A549 (cell line): ENCODE data around the gene PARD3B.

Experiments
- HOXB13 ChIP-seq: fragments of 250-450 bp; sonication (Bioruptor Pico); IDR thresholded peaks from 2 replicates; pipeline ENCODE4 v1.5.0; 2020; ENCODE audit warnings: low read depth, mild to moderate bottlenecking, moderate library complexity
- RAD21 ChIP-seq, 2 experiments: fragments of >200 bp in 1 of 2; sonication (Bioruptor Twin) in 1 of 2; formaldehyde crosslinking in 1 of 2; IDR thresholded peaks in 1 of 2; conservative IDR thresholded peaks in 1 of 2; 2 replicates in 1 of 2; 3 replicates in 1 of 2; pipeline ENCODE4 v1.6.1; 2012 to 2018; ENCODE audit warnings: inconsistent platforms in 1 of 2
- TF ChIP-seq, protein P1 (sequence below): fragments of >200 bp; sonication (Bioruptor Twin); formaldehyde crosslinking; IDR thresholded peaks from 3 replicates; pipeline ENCODE4 v1.5.1; 2016

DNA sequence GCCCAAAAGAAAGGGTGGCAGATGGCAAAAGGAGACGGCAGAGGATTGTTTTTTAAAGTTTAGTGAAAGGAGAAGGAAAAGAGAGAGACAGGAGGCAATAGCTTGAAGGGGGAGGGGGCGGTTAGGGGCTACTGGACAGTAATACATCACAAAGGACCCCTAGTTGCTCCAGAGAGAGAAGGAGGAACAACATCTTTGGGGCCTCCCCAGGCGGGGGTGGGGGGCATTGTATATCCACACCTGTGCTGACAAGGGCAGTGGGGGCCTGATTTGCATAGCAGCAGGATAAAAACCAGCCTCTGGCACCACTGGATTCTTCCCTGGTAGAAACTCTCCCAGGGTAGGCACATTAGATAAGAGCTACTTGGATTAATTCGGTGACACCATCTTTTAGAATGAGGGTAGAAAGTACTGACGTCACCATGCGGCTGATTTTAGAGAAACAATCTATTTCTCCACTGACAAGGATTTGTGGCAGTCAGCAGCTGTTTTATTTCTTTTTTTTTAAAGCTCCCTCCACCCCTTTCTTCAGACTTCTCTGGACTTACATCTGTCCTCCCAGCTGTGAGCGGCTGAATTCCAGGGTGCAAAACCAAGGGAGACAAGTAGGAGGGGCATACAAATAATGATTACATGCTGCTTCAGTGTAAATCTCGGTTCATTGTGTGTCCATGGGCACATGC lies 937.3 kb downstream of the PARD3B start:
- no peak for TF ChIP-seq HOXB13 (CRISPR knock-in tag)
- TF ChIP-seq RAD21 (conservative IDR thresholded peaks at IDR 0.05 in 1 of 2, IDR thresholded peaks at IDR 0.05 in 1 of 2) = no peak
- TF ChIP-seq, protein P1, sequence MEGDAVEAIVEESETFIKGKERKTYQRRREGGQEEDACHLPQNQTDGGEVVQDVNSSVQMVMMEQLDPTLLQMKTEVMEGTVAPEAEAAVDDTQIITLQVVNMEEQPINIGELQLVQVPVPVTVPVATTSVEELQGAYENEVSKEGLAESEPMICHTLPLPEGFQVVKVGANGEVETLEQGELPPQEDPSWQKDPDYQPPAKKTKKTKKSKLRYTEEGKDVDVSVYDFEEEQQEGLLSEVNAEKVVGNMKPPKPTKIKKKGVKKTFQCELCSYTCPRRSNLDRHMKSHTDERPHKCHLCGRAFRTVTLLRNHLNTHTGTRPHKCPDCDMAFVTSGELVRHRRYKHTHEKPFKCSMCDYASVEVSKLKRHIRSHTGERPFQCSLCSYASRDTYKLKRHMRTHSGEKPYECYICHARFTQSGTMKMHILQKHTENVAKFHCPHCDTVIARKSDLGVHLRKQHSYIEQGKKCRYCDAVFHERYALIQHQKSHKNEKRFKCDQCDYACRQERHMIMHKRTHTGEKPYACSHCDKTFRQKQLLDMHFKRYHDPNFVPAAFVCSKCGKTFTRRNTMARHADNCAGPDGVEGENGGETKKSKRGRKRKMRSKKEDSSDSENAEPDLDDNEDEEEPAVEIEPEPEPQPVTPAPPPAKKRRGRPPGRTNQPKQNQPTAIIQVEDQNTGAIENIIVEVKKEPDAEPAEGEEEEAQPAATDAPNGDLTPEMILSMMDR = no peak
